Astrocyte (in vitro differentiated cells and primary cell): ENCODE data around the gene DCUN1D2. TPM values are rescaled to one million over a fixed set of nuclear protein-coding genes. Genes with fewer than 3 reads are reported as not detected.

Source experiments
- DNase-seq: peaks from one replicate; pipeline ENCODE4 v3.0.0-alpha.2; 2010; ENCODE audit warnings: low read depth
- FAIRE-seq: peaks from 2 replicates; lab custom pipeline; 2011; peaks lifted over from hg19 to GRCh38; lab: Jason Lieb, UNC
- H2AFZ ChIP-seq: 2 replicates; pipeline ENCODE4 v1.6.0; 2012; ENCODE audit warnings: low read depth, low read length, inconsistent platforms
- H3K27ac ChIP-seq: 2 replicates; pipeline ENCODE4 v1.5.1; 2011; ENCODE audit warnings: low read depth, low read length, inconsistent platforms
- H3K27me3 ChIP-seq: 2 replicates; pipeline ENCODE4 v1.6.0; 2011; ENCODE audit warnings: low read length, inconsistent platforms; ENCODE audit not compliant: insufficient read depth
- H3K36me3 ChIP-seq: 2 replicates; pipeline ENCODE4 v1.5.1; 2011; ENCODE audit warnings: low read length, inconsistent platforms; ENCODE audit not compliant: insufficient read depth
- H3K4me1 ChIP-seq: 2 replicates; pipeline ENCODE4 v1.5.1; 2011; ENCODE audit warnings: low read length, inconsistent platforms; ENCODE audit not compliant: insufficient read depth
- H3K4me2 ChIP-seq: 2 replicates; pipeline ENCODE4 v1.6.0; 2012; ENCODE audit warnings: low read length, inconsistent platforms
- H3K4me3 ChIP-seq: 2 replicates; pipeline ENCODE4 v1.5.1; 2011; ENCODE audit warnings: low read depth, mild to moderate bottlenecking, low read length, inconsistent platforms; ENCODE audit not compliant: insufficient read depth
- H3K79me2 ChIP-seq: 2 replicates; pipeline ENCODE4 v1.6.0; 2012; ENCODE audit warnings: mild to moderate bottlenecking, low read length, inconsistent platforms; ENCODE audit not compliant: insufficient read depth
- H3K9ac ChIP-seq: 2 replicates; pipeline ENCODE4 v1.6.0; 2012; ENCODE audit warnings: mild to moderate bottlenecking, low read length, inconsistent platforms
- H3K9me3 ChIP-seq: 2 replicates; pipeline ENCODE4 v1.5.1; 2012; ENCODE audit warnings: low read depth, mild to moderate bottlenecking, low read length, inconsistent platforms; ENCODE audit not compliant: insufficient read depth
- H4K20me1 ChIP-seq: 2 replicates; pipeline ENCODE4 v1.6.0; 2012; ENCODE audit warnings: low read length, inconsistent platforms; ENCODE audit not compliant: insufficient read depth
- H3K27ac Mint-ChIP-seq: one replicate; pipeline ENCODE4 v1.8.0; 2021; ENCODE audit warnings: mild to moderate bottlenecking, mixed read lengths; ENCODE audit not compliant: unreplicated experiment
- H3K27me3 Mint-ChIP-seq: one replicate; pipeline ENCODE4 v1.8.0; 2021; ENCODE audit warnings: low read depth, mixed read lengths; ENCODE audit not compliant: unreplicated experiment
- H3K36me3 Mint-ChIP-seq: one replicate; pipeline ENCODE4 v1.8.0; 2021; ENCODE audit warnings: low read depth, mixed read lengths; ENCODE audit not compliant: unreplicated experiment
- H3K4me1 Mint-ChIP-seq: one replicate; pipeline ENCODE4 v1.8.0; 2021; ENCODE audit warnings: low read depth, mixed read lengths; ENCODE audit not compliant: unreplicated experiment
- H3K4me3 Mint-ChIP-seq: one replicate; pipeline ENCODE4 v1.8.0; 2021; ENCODE audit warnings: mild to moderate bottlenecking, moderate library complexity, mixed read lengths; ENCODE audit not compliant: unreplicated experiment
- H3K9me3 Mint-ChIP-seq: one replicate; pipeline ENCODE4 v1.8.0; 2021; ENCODE audit warnings: mild to moderate bottlenecking, mixed read lengths; ENCODE audit not compliant: unreplicated experiment
- EZH2 ChIP-seq: IDR thresholded peaks from 2 replicates; pipeline ENCODE4 v1.6.1; 2012; ENCODE audit warnings: mild to moderate bottlenecking, low read length, inconsistent platforms; ENCODE audit not compliant: insufficient read depth
- total RNA-seq: library from RNA; stranded (reverse); gene quantifications from 2 replicates; pipeline ENCODE4 v1.2.1, GENCODE V29; 2021
- TF ChIP-seq, protein P1 (sequence below): IDR thresholded peaks from 2 replicates; pipeline ENCODE4 v1.5.1; 2011; ENCODE audit warnings: low read depth, mild to moderate bottlenecking, inconsistent platforms, low read length, moderate library complexity; ENCODE audit not compliant: insufficient read depth

Gene DCUN1D2
- total RNA-seq, 1 donor from 2014 or later, result 16.3 TPM

DNA sequence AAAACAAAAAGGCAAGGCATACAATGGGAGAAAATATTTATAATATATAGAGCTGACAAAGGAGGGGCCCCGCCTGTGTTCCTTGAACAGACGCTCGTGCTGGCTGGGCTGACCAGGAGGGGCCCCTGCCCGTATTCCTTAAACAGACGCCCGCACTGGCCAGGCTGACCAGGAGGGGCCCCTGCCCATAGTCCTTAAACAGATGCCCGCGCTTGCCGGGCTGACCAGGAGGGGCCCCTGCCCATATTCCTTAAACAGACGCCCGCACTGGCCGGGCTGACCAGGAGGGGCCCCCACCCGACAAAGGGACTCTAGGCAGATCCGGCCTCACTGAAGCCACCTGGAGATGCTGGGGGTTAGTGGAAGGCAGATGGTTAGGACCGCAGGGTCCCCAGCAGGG lies 46.5 kb downstream of the DCUN1D2 start:
- DNase-seq (no peak), FAIRE-seq (no peak)
- Histone ChIP-seq H3K4me3 (no peak overlapping the region), H3K4me2 (no peak overlapping the region), H3K36me3 (no peaks in the 10 kb centered on the region), H3K27ac (no peak overlapping the region), H3K9me3 (peaks cover 6% of the 10 kb centered on the region), H3K4me1 (no peaks in the 10 kb centered on the region), H2AFZ (no peak overlapping the region), H3K27me3 (no peaks in the 10 kb centered on the region), H3K9ac (no peak overlapping the region), H4K20me1 (peaks cover 8% of the 10 kb centered on the region), H3K79me2 (no peaks in the 10 kb centered on the region)
- Mint-ChIP-seq H3K27ac (no peak overlapping the region), H3K4me1 (peaks cover 5% of the 10 kb centered on the region), H3K9me3 (peaks cover 2% of the 10 kb centered on the region), H3K27me3 (no peaks in the 10 kb centered on the region), H3K4me3 (no peak overlapping the region), H3K36me3 (peaks cover 29% of the 10 kb centered on the region)
- TF ChIP-seq, protein P1, sequence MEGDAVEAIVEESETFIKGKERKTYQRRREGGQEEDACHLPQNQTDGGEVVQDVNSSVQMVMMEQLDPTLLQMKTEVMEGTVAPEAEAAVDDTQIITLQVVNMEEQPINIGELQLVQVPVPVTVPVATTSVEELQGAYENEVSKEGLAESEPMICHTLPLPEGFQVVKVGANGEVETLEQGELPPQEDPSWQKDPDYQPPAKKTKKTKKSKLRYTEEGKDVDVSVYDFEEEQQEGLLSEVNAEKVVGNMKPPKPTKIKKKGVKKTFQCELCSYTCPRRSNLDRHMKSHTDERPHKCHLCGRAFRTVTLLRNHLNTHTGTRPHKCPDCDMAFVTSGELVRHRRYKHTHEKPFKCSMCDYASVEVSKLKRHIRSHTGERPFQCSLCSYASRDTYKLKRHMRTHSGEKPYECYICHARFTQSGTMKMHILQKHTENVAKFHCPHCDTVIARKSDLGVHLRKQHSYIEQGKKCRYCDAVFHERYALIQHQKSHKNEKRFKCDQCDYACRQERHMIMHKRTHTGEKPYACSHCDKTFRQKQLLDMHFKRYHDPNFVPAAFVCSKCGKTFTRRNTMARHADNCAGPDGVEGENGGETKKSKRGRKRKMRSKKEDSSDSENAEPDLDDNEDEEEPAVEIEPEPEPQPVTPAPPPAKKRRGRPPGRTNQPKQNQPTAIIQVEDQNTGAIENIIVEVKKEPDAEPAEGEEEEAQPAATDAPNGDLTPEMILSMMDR, result no peak
- no peak for TF ChIP-seq EZH2

DNA sequence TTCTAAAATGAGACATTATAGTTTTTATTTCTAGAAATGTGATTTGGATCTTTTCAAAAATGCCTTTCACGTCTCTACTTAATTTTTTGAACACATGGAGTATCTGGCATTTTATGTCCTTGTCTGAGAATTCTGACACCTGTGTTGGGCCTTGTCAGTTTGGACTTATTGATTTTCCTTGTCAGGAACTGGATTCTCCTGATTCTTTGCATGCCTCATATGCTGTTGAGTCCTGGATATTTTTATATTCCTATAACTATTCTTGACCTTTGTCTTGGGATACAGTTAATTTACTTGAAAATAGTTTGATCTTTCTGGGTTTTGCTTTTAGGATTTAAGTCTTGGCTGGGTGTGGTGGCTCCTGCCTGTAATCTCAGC lies 47.5 kb downstream of the DCUN1D2 start:
- no peak overlapping the region for H2AFZ ChIP-seq
- H3K4me3 Mint-ChIP-seq, result no peak overlapping the region
- no peaks in the 10 kb centered on the region for H3K36me3 ChIP-seq
- no peaks in the 10 kb centered on the region for H3K27me3 ChIP-seq
- H4K20me1 ChIP-seq, result peaks cover 8% of the 10 kb centered on the region
- H3K4me1 Mint-ChIP-seq, result no peaks in the 10 kb centered on the region
- no peak for DNase-seq
- H3K27ac ChIP-seq, result no peak overlapping the region
- peaks cover 31% of the 10 kb centered on the region for H3K36me3 Mint-ChIP-seq
- FAIRE-seq, result no peak
- H3K79me2 ChIP-seq, result no peaks in the 10 kb centered on the region
- H3K4me3 ChIP-seq, result no peak overlapping the region
- H3K4me1 ChIP-seq, result no peaks in the 10 kb centered on the region
- no peak overlapping the region for H3K27ac Mint-ChIP-seq
- TF ChIP-seq, protein P1, result no peak
- no peak for TF ChIP-seq EZH2
- H3K9me3 ChIP-seq, result peaks cover 6% of the 10 kb centered on the region
- H3K9ac ChIP-seq, result no peak overlapping the region
- no peaks in the 10 kb centered on the region for H3K27me3 Mint-ChIP-seq
- peaks cover 2% of the 10 kb centered on the region for H3K9me3 Mint-ChIP-seq
- no peak overlapping the region for H3K4me2 ChIP-seq

DNA sequence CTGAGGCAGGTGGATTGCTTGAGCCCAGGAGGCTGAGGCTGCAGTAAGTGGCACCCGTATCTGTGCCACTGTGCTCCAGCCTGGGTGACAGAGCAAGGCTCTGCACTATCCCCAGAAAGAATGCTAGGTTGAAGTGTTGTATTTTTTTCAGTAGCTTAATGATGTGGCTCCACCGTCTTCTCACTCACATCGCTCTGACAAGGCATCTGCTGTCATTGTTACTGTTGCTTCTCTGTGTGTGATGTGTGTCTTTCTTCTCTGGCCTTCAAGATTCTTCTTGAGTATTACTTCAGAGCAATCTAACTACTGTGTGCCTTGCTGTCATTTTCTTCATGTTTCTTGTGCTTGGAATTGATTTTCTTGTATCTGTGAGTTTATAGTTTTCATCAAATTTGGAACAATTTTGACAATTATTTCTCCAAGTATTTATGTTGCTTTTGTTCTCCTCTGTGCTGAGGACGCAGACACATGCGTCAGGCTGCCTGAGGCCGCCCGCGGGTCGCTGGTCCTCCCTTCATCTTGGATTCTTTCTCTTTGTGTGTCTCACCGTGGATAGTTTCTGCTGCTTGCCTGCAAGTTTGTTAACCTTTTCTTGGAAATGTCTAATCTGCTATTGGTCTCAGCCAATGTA lies 48.0 kb downstream of the DCUN1D2 start:
- peaks cover 8% of the 10 kb centered on the region for H4K20me1 ChIP-seq
- FAIRE-seq, result no peak
- no peak overlapping the region for H3K9ac ChIP-seq
- H3K9me3 ChIP-seq, result peaks cover 6% of the 10 kb centered on the region
- no peak for DNase-seq
- Mint-ChIP-seq H3K4me1 (no peaks in the 10 kb centered on the region), H3K9me3 (peaks cover 2% of the 10 kb centered on the region), H3K27ac (no peak overlapping the region), H3K27me3 (no peaks in the 10 kb centered on the region), H3K36me3 (peaks cover 31% of the 10 kb centered on the region), H3K4me3 (no peak overlapping the region)
- H3K79me2 ChIP-seq, result no peaks in the 10 kb centered on the region
- TF ChIP-seq EZH2, result no peak
- TF ChIP-seq, protein P1, result no peak
- no peak overlapping the region for H3K4me3 ChIP-seq
- no peaks in the 10 kb centered on the region for H3K27me3 ChIP-seq
- no peak overlapping the region for H2AFZ ChIP-seq
- H3K36me3 ChIP-seq, result no peaks in the 10 kb centered on the region
- H3K4me1 ChIP-seq, result no peaks in the 10 kb centered on the region
- no peak overlapping the region for H3K27ac ChIP-seq
- H3K4me2 ChIP-seq, result no peak overlapping the region
